ENCODE measurements around the gene ARHGAP18. TPM values are rescaled to one million over a fixed set of nuclear protein-coding genes. Genes with fewer than 3 reads are reported as not detected.

The ARHGAP18 gene
- polyA plus RNA-seq, 10 donors, result 10.9 to 27.8 (median 19.5) TPM

GRCh38 chr6:129694036-129694435 lies 15.9 kb downstream of the ARHGAP18 start:
- DNase-seq, result no peak

GRCh38 chr6:129692467-129692866 lies 17.5 kb downstream of the ARHGAP18 start:
- DNase-seq, result no peak

DNA sequence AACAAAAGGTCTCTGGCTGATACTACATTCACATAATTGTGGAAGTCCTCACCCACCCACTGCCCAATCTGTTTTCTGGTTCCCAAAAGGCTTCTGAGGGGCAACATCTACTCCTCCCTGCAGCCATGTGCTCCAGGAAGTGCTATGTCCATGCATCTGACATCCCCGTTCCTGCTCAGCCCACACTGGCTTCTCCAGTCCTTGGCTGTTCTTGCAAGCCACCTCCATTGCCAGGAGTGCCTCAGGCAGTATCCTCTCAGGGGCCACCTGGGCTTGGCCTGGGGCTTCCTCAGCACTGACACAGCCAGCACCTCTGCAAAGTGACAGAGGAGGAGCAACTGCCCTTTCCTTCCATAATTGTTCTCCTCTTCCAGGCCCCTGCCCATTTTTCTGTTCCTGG lies 18.3 kb downstream of the ARHGAP18 start:
- no peak for DNase-seq

GRCh38 chr6:129691043-129691640 lies 18.8 kb downstream of the ARHGAP18 start:
- no peak for DNase-seq

- no peak for DNase-seq
These were observed 22.9 kb downstream of the ARHGAP18 start for GRCh38 chr6:129686941-129687627.

- no peak for DNase-seq
These were observed 24.3 kb downstream of the ARHGAP18 start for GRCh38 chr6:129685662-129686031.

- no peak for DNase-seq
These were observed 24.9 kb downstream of the ARHGAP18 start for GRCh38 chr6:129684903-129685661.

- no peak for DNase-seq
These were observed 25.6 kb downstream of the ARHGAP18 start for GRCh38 chr6:129684323-129684884.

GRCh38 chr6:129683601-129684322 lies 26.2 kb downstream of the ARHGAP18 start:
- peak; percentile 63 to 95 (median 80) for DNase-seq

DNA sequence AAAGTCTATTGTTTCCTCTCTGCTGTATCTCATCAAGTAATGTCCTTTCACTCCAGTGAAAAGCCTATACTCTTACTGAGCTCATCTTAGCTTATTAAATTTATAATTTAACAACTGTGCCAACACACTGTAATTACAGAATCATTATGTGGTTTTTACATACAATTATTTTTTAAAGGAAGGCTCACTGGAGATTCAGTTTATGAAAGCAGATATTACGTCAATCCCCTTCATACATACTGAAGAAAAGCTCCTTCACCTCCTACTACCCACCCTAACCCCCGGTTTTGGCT lies 28.1 kb downstream of the ARHGAP18 start:
- DNase-seq, result no peak

DNA sequence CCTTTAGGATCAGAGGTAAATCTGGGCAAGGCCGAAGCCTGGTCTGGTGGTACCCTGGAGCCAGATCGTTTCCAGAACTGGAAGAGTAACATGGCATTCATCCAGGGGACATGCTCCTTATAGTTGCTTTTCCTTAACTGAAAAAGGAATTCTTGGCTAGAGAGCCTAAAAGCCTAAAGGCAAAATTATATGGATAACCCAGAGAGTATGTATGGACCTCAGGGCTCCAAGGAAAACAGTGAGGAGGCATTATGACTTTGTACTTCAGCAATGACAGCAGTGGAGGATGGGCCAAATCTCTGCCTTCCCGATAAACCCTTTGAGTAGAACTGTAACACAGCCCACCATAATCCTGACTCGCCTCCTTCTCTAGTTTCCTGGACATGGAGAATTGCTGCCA lies 29.3 kb downstream of the ARHGAP18 start:
- peak in 1 of 3 donors; percentile 46 for DNase-seq

DNA sequence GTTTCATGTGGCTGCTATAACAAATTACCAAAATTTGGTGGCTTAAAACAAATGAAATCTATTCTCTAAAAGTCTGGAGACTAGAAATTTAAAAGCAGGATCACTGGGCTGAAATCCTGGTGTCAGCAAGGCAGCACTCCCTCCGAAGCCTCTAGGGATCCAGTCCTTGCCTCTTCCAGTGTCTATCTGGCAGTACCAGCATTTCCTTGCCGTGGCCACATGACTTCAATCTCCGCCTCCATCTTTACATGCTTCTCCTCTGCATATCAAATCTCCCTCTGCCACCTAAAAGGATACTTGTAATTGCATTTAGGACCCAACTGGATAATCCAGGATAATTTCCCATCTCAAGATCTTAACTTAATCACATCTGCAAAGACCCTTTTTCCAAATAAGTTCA lies 30.2 kb downstream of the ARHGAP18 start:
- DNase-seq, result peak in 1 of 3 donors; percentile 31

DNA sequence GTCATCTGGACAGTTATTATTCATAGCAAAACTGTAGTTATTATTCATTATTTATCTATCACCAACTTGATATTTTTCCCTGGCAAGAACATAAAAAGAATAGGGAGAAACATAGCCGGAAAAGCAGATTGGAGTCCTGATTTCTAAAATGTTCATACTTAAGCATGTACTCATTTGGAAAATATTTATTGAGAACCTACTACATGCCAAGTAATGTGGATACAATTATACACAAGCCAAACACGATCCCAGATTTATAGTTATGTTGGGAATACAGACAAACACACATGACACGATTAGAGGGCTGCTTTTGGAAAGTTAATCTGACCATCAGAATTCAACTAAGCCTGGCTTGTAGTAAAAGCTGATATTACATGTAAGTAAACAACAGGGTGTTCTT lies 30.7 kb downstream of the ARHGAP18 start:
- DNase-seq, result peak; percentile 76 to 90 (median 78)

GRCh38 chr6:129678463-129678862 lies 31.5 kb downstream of the ARHGAP18 start:
- DNase-seq, result no peak

GRCh38 chr6:129677620-129678325 lies 32.2 kb downstream of the ARHGAP18 start:
- DNase-seq, result no peak

- no peak for DNase-seq
These were observed 34.1 kb downstream of the ARHGAP18 start for GRCh38 chr6:129675669-129676472.

DNA sequence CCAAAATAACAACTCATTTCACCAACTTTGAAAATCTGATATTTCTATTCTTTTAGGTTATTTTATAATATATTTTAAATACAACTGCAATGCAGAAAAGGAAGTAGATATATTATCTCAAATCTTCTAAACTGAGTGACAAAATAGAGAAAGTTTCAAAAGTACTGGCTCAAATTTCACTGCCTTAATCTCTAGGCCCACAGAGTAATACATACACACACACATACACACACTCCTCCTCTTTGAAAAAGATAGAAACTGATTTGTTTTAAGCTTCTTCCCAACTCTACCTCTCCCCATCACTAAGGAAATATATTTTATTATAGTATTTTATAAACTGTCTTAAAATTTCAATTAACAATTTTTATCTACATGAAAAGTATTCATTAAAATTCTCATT lies 36.2 kb downstream of the ARHGAP18 start:
- DNase-seq, result no peak

DNA sequence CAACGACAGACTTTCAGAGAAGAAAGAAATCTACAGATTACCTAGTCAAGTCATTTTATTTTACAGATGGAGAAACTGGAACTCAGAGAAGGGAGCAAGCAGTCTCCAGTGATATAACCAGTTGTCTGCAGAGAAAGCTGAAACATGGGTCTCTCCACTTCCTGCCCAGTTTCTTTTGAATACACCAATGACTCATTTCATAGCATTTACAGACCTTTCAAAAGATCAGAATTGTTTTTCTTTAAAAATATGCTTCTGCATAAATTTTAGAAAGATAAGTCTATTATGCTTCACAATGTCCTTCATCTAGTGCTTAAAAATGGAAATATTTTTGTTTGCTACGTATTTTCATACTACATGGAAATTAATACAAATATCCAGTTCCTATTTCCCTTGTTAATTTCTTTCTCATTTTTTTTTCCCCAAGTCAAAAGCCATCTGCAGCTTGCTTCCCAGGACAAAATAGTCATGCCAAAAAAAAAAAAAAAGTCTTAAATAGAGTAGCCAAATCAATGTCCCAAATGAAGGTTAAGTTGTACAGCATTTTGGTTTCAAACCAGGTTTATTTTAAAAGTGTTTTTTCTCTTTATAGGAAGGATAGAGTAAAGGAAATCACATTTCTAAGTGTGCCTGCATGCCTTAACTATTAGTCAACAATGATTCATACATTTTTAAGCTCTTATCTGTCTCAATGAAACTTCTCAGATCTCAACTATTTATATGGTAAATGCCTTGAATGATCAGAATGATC lies 36.9 kb downstream of the ARHGAP18 start:
- DNase-seq, result peak; percentile 64 to 84 (median 65)

DNA sequence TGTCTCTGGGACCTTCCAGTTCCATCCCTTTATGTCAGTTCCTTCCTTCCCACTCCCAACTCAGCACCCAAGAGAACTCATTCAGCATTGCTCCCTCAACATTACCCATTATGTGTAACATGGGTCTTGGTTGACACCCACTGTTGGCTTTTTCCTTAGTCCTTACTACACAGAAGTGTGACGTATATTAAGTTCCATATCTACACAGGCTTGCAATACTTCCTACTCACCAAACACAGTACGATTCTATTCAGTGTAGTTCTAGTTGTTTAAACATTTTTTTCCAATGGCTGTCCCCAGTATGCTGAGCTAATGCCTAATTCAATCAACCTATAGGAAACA lies 37.7 kb downstream of the ARHGAP18 start:
- no peak for DNase-seq

All from muscle of back (tissue), 11 donors.